Endothelial cell (in vitro differentiated cells): ENCODE results near the gene PICK1. TPM values are rescaled to one million over a fixed set of nuclear protein-coding genes. Genes with fewer than 3 reads are reported as not detected.
A peak's percentile ranks its signal among the peaks of the same experiment; 100 is the strongest.

ENCODE experiments used
- DNase-seq: peaks from one replicate; pipeline ENCODE4 v3.0.0; 2021; ENCODE audit warnings: low spot score
- H3K27ac Mint-ChIP-seq: one replicate; pipeline ENCODE4 v1.8.0; 2021; ENCODE audit warnings: mixed read lengths, inconsistent platforms; ENCODE audit not compliant: unreplicated experiment
- H3K27me3 Mint-ChIP-seq: one replicate; pipeline ENCODE4 v1.8.0; 2021; ENCODE audit warnings: mild to moderate bottlenecking, moderate library complexity, mixed read lengths, inconsistent platforms; ENCODE audit not compliant: unreplicated experiment
- H3K36me3 Mint-ChIP-seq: one replicate; pipeline ENCODE4 v1.8.0; 2021; ENCODE audit warnings: mild to moderate bottlenecking, low read depth, mixed read lengths, inconsistent platforms; ENCODE audit not compliant: unreplicated experiment
- H3K4me1 Mint-ChIP-seq: one replicate; pipeline ENCODE4 v1.8.0; 2021; ENCODE audit warnings: mild to moderate bottlenecking, mixed read lengths, inconsistent platforms; ENCODE audit not compliant: unreplicated experiment
- H3K4me3 Mint-ChIP-seq: one replicate; pipeline ENCODE4 v1.8.0; 2021; ENCODE audit warnings: mild to moderate bottlenecking, mixed read lengths, inconsistent platforms; ENCODE audit not compliant: unreplicated experiment
- H3K9me3 Mint-ChIP-seq: one replicate; pipeline ENCODE4 v1.8.0; 2021; ENCODE audit warnings: mixed read lengths, inconsistent platforms; ENCODE audit not compliant: unreplicated experiment
- total RNA-seq: library from RNA; stranded (reverse); fragmentation: NEBNext Ultra II Directional; extraction: Animal tissue kit (Norgen Biotek cat#: 25700); gene quantifications from one replicate; pipeline ENCODE4 v1.2.1, GENCODE V29; 2021; ENCODE audit not compliant: unreplicated experiment
- TF ChIP-seq, protein P1 (sequence below): fragments of 200-600 bp; sonication (generic); IDR thresholded peaks from one replicate; pipeline ENCODE4 v1.5.0; 2021; ENCODE audit warnings: antibody characterized with exemption; ENCODE audit not compliant: unreplicated experiment

Gene PICK1
- total RNA-seq, 1 donor from 2014 or later: 24.1 TPM

DNA sequence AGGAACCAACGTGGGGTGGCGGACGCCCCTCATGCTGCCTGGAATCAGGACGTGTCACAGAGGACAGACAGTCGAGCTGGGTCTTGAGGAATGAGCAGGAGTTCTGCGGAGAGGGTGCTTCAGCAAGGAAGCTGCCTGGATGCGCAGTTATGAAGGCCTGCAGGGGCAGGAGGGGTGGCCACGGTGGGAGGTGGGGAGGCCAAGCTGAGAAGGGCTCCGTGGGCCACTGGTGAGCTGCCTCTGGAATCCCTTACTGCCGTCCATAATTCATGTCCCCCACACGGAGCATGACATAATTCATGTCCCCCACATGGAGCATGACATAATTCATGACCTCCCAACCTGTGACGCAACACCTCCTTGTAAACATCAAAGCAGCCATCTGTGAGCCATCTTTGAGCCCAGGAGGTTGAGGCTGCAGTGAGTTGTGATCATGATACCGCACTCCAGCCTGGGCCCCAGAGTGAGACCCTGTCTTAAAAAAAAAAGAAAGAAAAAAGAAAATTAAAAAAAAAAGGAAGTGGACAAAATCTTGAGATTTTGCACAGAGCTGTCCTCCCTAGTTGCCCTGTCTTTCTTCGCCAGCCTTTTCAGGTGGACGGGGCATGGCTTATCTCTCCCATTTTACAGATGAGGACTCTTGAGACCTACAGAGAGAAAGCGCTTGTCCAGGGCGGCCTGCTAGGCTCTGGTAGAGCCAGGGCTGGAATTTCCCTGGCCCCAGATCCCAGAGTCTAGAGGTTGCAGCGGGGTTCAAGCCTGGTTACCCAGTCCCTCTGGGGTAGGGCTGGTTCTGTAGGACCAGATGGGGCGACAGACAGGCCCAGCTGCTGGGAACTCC lies 24.3 kb upstream of the PICK1 start:
- H3K4me3 Mint-ChIP-seq: no peak overlapping the region
- no peaks in the 10 kb centered on the region for H3K9me3 Mint-ChIP-seq
- TF ChIP-seq, protein P1, sequence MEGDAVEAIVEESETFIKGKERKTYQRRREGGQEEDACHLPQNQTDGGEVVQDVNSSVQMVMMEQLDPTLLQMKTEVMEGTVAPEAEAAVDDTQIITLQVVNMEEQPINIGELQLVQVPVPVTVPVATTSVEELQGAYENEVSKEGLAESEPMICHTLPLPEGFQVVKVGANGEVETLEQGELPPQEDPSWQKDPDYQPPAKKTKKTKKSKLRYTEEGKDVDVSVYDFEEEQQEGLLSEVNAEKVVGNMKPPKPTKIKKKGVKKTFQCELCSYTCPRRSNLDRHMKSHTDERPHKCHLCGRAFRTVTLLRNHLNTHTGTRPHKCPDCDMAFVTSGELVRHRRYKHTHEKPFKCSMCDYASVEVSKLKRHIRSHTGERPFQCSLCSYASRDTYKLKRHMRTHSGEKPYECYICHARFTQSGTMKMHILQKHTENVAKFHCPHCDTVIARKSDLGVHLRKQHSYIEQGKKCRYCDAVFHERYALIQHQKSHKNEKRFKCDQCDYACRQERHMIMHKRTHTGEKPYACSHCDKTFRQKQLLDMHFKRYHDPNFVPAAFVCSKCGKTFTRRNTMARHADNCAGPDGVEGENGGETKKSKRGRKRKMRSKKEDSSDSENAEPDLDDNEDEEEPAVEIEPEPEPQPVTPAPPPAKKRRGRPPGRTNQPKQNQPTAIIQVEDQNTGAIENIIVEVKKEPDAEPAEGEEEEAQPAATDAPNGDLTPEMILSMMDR: no peak
- peaks cover 12% of the 10 kb centered on the region for H3K4me1 Mint-ChIP-seq
- no peak for DNase-seq
- H3K27me3 Mint-ChIP-seq: peaks cover 20% of the 10 kb centered on the region
- H3K27ac Mint-ChIP-seq: no peak overlapping the region
- no peaks in the 10 kb centered on the region for H3K36me3 Mint-ChIP-seq

DNA sequence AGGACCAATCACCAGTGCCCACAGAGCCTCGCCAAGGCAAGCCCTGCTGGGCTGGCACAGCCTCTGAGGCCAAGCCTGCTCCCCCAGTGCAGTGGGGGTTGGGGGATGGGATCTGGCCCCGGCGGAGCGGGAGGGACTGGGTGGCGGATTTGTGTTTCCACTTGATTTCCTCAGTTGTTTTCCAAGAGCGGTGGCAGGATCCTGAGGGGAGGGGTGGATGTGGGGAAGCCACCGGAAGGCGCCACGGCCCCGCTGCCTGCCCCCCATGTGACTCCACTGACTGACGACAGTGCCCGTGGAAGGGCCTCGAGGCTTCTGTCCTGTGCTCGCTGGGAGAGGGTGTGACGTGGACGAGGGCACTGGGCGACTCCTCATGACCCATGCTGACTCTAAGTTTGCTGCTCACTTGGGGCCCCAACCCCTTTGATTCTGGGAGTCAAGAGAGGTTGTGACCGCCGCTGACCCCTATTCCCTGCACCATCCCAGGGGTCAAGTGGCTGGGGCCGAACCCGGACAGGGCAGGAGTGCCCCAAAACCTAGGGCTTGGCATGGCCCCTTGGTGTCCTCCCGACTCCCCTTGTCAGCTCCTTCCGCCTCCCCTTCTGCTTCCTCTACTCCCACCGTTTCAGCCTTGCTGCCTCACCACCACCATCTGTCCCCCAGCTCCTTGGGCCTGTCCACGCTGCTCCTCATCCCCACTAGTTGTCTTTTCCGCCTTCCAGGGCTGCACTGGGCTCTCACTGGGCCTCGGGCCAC lies 23.5 kb upstream of the PICK1 start:
- no peak for DNase-seq
- TF ChIP-seq, protein P1: no peak
- Mint-ChIP-seq H3K27ac (no peak overlapping the region), H3K9me3 (no peaks in the 10 kb centered on the region), H3K4me3 (no peak overlapping the region), H3K36me3 (no peaks in the 10 kb centered on the region), H3K4me1 (peaks cover 12% of the 10 kb centered on the region), H3K27me3 (peaks cover 20% of the 10 kb centered on the region)

DNA sequence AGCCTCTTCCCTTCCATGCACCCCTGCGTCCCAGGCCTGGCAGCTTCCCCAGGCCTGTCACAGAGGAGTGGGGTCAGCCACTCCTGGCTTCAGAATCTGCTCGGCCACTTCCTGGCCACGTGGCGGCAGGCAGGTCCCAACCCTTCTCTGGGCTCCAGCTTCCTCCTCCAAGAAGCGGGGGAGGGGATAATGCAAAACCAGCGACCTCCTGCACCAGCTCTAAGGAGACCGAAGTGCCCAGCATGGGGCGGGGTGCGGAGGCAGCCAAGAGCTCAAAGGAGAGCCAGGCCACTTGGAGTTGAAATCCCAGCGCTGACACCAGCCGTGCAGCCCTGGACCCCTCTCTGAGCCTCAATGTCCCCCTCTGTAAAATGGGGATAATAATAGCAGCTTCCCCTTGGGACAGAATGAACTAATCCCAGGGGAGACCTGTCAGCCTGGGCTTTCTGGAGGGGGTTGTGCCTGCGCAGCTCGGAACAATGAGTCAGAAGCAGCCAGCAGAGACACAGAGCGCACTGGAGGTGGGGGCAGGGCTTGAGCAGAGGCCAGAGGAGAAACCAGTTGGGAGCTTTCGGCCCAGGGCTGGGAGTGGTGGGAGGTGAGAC lies 22.8 kb upstream of the PICK1 start:
- no peaks in the 10 kb centered on the region for H3K9me3 Mint-ChIP-seq
- H3K4me3 Mint-ChIP-seq: no peak overlapping the region
- peaks cover 12% of the 10 kb centered on the region for H3K4me1 Mint-ChIP-seq
- DNase-seq: peak; percentile 29
- no peak overlapping the region for H3K27ac Mint-ChIP-seq
- no peaks in the 10 kb centered on the region for H3K36me3 Mint-ChIP-seq
- TF ChIP-seq, protein P1: no peak
- H3K27me3 Mint-ChIP-seq: peaks cover 18% of the 10 kb centered on the region

- no peaks in the 10 kb centered on the region for H3K9me3 Mint-ChIP-seq
- TF ChIP-seq, protein P1: no peak
- no peak for DNase-seq
- H3K27ac Mint-ChIP-seq: no peak overlapping the region
- H3K4me3 Mint-ChIP-seq: no peak overlapping the region
- peaks cover 12% of the 10 kb centered on the region for H3K4me1 Mint-ChIP-seq
- peaks cover 15% of the 10 kb centered on the region for H3K27me3 Mint-ChIP-seq
- no peaks in the 10 kb centered on the region for H3K36me3 Mint-ChIP-seq
Measured at GRCh38 chr22:38034884-38035529, 22.2 kb upstream of the PICK1 start.
